Kidney (tissue), 14 donors: ENCODE data around the gene PVALEF. TPM values are rescaled to one million over a fixed set of nuclear protein-coding genes. Genes with fewer than 3 reads are reported as not detected.

ENCODE experiments used
- DNase-seq, 5 donors: peaks; one replicate each; pipeline ENCODE4 v3.0.0-alpha.2; 2013 to 2020
- FAIRE-seq: peaks from 2 replicates; lab custom pipeline; 2012; peaks lifted over from hg19 to GRCh38; lab: Jason Lieb, UNC
- H3K27ac ChIP-seq, 2 donors: one replicate each; pipeline ENCODE4 v1.7.0; 2013; ENCODE audit warnings: low read depth in 2 of 2, low read length in 2 of 2, inconsistent platforms in 1 of 2
- H3K27me3 ChIP-seq: one replicate; pipeline ENCODE4 v1.7.1; 2013; ENCODE audit warnings: low read length, inconsistent platforms; ENCODE audit not compliant: control insufficient read depth, insufficient read depth
- H3K36me3 ChIP-seq, 3 donors: one replicate each; pipeline versions ENCODE4 v1.7.0 to v1.7.1; 2013; ENCODE audit warnings: low read length in 3 of 3, control low read depth in 1 of 3, inconsistent platforms in 1 of 3; ENCODE audit not compliant: insufficient read depth in 3 of 3, control insufficient read depth in 2 of 3
- H3K4me1 ChIP-seq, 3 donors: one replicate each; pipeline versions ENCODE4 v1.7.0 to v1.7.1; 2013; ENCODE audit warnings: low read length in 3 of 3, inconsistent platforms in 1 of 3, low read depth in 1 of 3; ENCODE audit not compliant: control insufficient read depth in 2 of 3, insufficient read depth in 2 of 3
- H3K4me3 ChIP-seq, 3 donors: one replicate each; pipeline versions ENCODE4 v1.7.0 to v1.8.1; 2013; ENCODE audit warnings: low read length in 3 of 3, control low read depth in 1 of 3, inconsistent platforms in 1 of 3
- H3K9ac ChIP-seq, 3 donors: one replicate each; pipeline versions ENCODE4 v1.7.0 to v1.7.1; 2013; ENCODE audit warnings: low read length in 3 of 3, control low read depth in 1 of 3, inconsistent platforms in 1 of 3
- H3K9me3 ChIP-seq, 3 donors: one replicate each; pipeline versions ENCODE4 v1.7.0 to v1.7.1; 2013; ENCODE audit warnings: low read length in 3 of 3, control low read depth in 1 of 3, inconsistent platforms in 1 of 3; ENCODE audit not compliant: control insufficient read depth in 2 of 3, insufficient read depth in 1 of 3
- intact Hi-C: fragments of 100-400 bp; cut with DNase I; formaldehyde crosslinking; loops from one replicate; pipeline ENCODE4 v1.11.1; 2022
- polyA plus RNA-seq: library from polyadenylated mRNA; stranded (reverse); fragments of 350-450 nt; fragmentation: Illumina TruSeq; extraction: RNeasy Lipid Tissue Mini Kit (QIAGEN cat#74804); gene quantifications from one replicate; pipeline ENCODE4 v1.2.3, GENCODE V29; 2014; ENCODE audit warnings: low read depth, low replicate concordance; ENCODE audit not compliant: insufficient read depth
- total RNA-seq: library from RNA; stranded (reverse); fragmentation: NEBNext Ultra II Directional; extraction: Animal tissue kit (Norgen Biotek cat#: 25700); gene quantifications from one replicate; pipeline ENCODE4 v1.2.1, GENCODE V29; 2021
- TF ChIP-seq, protein P1 (sequence below): IDR thresholded peaks from 3 replicates; pipeline ENCODE4 v1.5.1; 2012; ENCODE audit warnings: mild to moderate bottlenecking, moderate library complexity, borderline replicate concordance; ENCODE audit not compliant: insufficient read depth; ENCODE audit errors: extremely low read depth
- donor health status: control.
- donor health status: control.
- donor health status: control.
- donor health status: control.
- donor health status: control.
- donor health status: DM: yes; HTN: yes; CAD: no.
- donor health status: Normal renal cell carcinoma (clear cell type).

PVALEF gene
- total and polyA plus RNA-seq, 2 donors from 2014 or later, result not detected

DNA sequence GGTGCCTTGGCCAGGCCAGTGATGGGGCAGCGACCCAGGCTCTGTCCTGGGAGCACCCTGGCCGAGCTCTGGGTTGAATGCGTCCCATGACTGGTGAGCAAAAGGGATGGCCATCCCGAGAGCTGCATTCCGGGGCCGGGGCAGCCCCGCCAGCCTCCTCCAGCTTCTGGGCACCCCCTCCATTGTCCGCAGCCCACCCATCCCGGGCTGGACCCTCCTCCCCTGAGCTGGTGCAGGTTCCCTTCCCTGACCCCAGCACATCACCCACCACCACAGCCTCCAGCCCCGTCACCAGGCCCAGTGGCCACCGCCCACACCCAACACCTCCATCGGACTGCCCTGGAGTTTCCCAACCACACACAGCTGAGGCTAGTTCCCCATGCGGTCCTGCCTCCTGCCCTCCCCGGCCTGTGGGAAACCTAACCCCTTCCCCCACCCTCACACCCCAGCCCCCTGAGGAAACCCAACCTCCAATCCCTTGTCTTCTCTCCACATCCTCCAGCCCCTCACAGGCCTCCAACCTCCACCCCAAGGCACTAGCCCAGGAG, 16.2 kb upstream of the PVALEF start:
- Histone ChIP-seq H3K27me3 (no peaks in the 10 kb centered on the region), H3K4me1 (no peaks in the 10 kb centered on the region), H3K9ac (no peak overlapping the region), H3K27ac (no peak overlapping the region), H3K9me3 (no peaks in the 10 kb centered on the region), H3K4me3 (no peak overlapping the region), H3K36me3 (no peaks in the 10 kb centered on the region)
- intact Hi-C loops, result no loop called here
- DNase-seq (no peak), FAIRE-seq (no peak)
- TF ChIP-seq, protein P1, sequence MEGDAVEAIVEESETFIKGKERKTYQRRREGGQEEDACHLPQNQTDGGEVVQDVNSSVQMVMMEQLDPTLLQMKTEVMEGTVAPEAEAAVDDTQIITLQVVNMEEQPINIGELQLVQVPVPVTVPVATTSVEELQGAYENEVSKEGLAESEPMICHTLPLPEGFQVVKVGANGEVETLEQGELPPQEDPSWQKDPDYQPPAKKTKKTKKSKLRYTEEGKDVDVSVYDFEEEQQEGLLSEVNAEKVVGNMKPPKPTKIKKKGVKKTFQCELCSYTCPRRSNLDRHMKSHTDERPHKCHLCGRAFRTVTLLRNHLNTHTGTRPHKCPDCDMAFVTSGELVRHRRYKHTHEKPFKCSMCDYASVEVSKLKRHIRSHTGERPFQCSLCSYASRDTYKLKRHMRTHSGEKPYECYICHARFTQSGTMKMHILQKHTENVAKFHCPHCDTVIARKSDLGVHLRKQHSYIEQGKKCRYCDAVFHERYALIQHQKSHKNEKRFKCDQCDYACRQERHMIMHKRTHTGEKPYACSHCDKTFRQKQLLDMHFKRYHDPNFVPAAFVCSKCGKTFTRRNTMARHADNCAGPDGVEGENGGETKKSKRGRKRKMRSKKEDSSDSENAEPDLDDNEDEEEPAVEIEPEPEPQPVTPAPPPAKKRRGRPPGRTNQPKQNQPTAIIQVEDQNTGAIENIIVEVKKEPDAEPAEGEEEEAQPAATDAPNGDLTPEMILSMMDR, result no peak

DNA sequence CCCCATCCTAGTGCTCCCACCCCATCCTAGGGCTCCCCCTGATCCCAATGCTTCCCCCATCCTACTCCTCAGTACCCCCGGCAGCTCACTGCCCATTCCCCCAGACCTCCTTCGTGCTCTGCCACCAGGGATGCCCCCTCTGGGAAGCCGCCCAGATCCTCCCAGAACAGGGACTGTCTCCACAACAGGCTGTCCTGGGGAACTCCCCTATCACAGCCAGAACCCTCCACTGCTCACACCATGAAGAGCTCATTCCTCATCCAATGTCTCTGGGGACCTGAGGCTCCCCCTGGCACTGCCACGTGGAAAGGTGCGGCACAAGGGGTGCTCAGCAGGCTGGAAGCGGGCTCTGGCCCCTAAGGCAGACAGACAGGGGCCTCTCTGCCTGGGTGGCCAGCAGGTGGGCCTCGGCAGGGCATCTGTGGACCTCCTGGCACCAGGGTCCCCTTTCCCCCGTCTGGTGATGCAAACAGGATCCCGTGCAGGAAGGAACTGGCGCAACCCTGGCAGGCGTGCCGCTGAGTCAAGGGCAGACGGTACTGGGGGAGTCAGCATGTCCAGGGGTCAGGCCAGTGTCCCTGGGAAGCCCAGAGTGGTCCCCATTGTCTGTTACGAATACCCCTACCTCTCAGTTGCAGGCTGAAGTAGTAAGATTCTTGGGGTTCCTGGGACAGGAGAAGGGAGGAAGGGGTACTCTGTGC, 14.8 kb upstream of the PVALEF start:
- no peak overlapping the region for H3K9ac ChIP-seq
- intact Hi-C loops, result no loop called here
- H3K36me3 ChIP-seq, result no peaks in the 10 kb centered on the region
- no peak overlapping the region for H3K4me3 ChIP-seq
- TF ChIP-seq, protein P1, result no peak
- no peak for DNase-seq
- H3K27me3 ChIP-seq, result no peaks in the 10 kb centered on the region
- no peak for FAIRE-seq
- no peaks in the 10 kb centered on the region for H3K9me3 ChIP-seq
- H3K4me1 ChIP-seq, result no peaks in the 10 kb centered on the region
- no peak overlapping the region for H3K27ac ChIP-seq

DNA sequence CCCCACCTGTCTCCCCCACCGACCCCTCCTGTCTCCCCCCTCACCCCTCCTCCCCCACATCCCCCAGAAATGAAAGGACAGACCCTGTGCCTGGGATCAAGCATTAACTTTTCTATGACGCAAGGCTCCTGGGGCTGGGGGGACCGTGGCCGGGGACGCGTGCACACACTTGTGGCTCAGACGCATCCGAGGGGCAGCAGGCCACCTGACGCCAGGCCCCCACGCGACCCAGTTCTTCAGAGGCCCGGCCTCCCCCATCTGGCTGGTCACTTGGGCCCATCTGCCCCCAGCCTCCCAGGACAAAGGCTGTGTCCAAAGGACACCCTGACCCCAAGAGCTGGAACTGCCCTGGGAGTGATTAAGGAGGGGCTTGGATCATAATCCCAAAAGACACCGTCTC, 14.0 kb upstream of the PVALEF start:
- FAIRE-seq, result no peak

More for the DNA sequence above, 14.0 kb upstream of the PVALEF start:
- Histone ChIP-seq H3K27me3 (no peaks in the 10 kb centered on the region), H3K4me3 (no peak overlapping the region), H3K9me3 (no peaks in the 10 kb centered on the region), H3K27ac (no peak overlapping the region), H3K9ac (no peak overlapping the region), H3K36me3 (no peaks in the 10 kb centered on the region), H3K4me1 (no peaks in the 10 kb centered on the region)
- DNase-seq, result peak in 1 of 5 donors; percentile 59
- intact Hi-C loops, result no loop called here
- TF ChIP-seq, protein P1, result no peak
